Myocyte (in vitro differentiated cells): ENCODE data around the gene OR1J1. TPM values are rescaled to one million over a fixed set of nuclear protein-coding genes. Genes with fewer than 3 reads are reported as not detected.
A peak's percentile ranks its signal among the peaks of the same experiment; 100 is the strongest.

Experiments
- DNase-seq: peaks from one replicate; pipeline ENCODE4 v3.0.0-alpha.2; 2012; ENCODE audit warnings: low read depth
- polyA plus RNA-seq: library from polyadenylated mRNA; unstranded; fragments of >200 nt; gene quantifications from one replicate; pipeline ENCODE4 v1.2.1, GENCODE V29; 2012; ENCODE audit warnings: missing spikeins
- total RNA-seq: library from RNA; depleted of rRNA; stranded (reverse); fragments of >200 nt; gene quantifications from 2 replicates; pipeline ENCODE4 v1.2.3, GENCODE V29; 2014

Gene OR1J1
- total RNA-seq: not detected in 2 replicates
- polyA plus RNA-seq: not detected

- DNase-seq: no peak
Observed at GRCh38 chr9:122477826-122478225, at the start of gene OR1J1. OR1J1 (minus strand) TSS chr9:122477926; CDS start chr9:122477926, 0 bp downstream.

- no peak for DNase-seq
Observed at GRCh38 chr9:122527193-122527592, 49.5 kb upstream of the OR1J1 start, which contains the start of gene OR1N1. OR1N1 (minus strand) TSS chr9:122527293; CDS start chr9:122527293, 0 bp downstream.

- no peak for DNase-seq
Observed at GRCh38 chr9:122526602-122527001, 48.9 kb upstream of the OR1J1 start.

- no peak for DNase-seq
Observed at GRCh38 chr9:122519376-122519775, 41.6 kb upstream of the OR1J1 start.

- no peak for DNase-seq
Observed at GRCh38 chr9:122518841-122519240, 41.1 kb upstream of the OR1J1 start, which contains the start of gene OR1J4. OR1J4 (plus strand) TSS chr9:122519141; CDS start chr9:122519141, 0 bp downstream.

GRCh38 chr9:122518226-122518625 lies 40.5 kb upstream of the OR1J1 start:
- no peak for DNase-seq

- no peak for DNase-seq
Observed at GRCh38 chr9:122510502-122510901, 32.8 kb upstream of the OR1J1 start, which contains the start of gene OR1J2. OR1J2 (plus strand) TSS chr9:122510802; CDS start chr9:122510802, 0 bp downstream.

- no peak for DNase-seq
Observed at GRCh38 chr9:122506964-122507363, 29.2 kb upstream of the OR1J1 start.

- DNase-seq: peak; percentile 45
Observed at GRCh38 chr9:122498883-122499288, 21.2 kb upstream of the OR1J1 start.

- DNase-seq: no peak
Observed at GRCh38 chr9:122479062-122479461, 1.3 kb upstream of the OR1J1 start.

GRCh38 chr9:122477346-122477745 lies 380 bp downstream of the OR1J1 start:
- no peak for DNase-seq

GRCh38 chr9:122475717-122476116 lies 2.0 kb downstream of the OR1J1 start:
- no peak for DNase-seq

- DNase-seq: no peak
Observed at GRCh38 chr9:122474561-122474960, 3.2 kb downstream of the OR1J1 start.

GRCh38 chr9:122468735-122469134 lies 9.0 kb downstream of the OR1J1 start:
- no peak for DNase-seq

GRCh38 chr9:122466456-122466855 lies 11.3 kb downstream of the OR1J1 start:
- no peak for DNase-seq

- DNase-seq: peak; percentile 90
Observed at GRCh38 chr9:122464633-122465567, 12.8 kb downstream of the OR1J1 start.

- no peak for DNase-seq
Observed at GRCh38 chr9:122463828-122464632, 13.7 kb downstream of the OR1J1 start.

- DNase-seq: no peak
Observed at GRCh38 chr9:122457787-122458186, 19.9 kb downstream of the OR1J1 start.

GRCh38 chr9:122456123-122456522 lies 21.6 kb downstream of the OR1J1 start:
- DNase-seq: no peak

GRCh38 chr9:122453677-122454135 lies 24.0 kb downstream of the OR1J1 start:
- no peak for DNase-seq

GRCh38 chr9:122446819-122447484 lies 30.8 kb downstream of the OR1J1 start:
- no peak for DNase-seq
